OCI-LY7 (cell line): Measurements from ENCODE around the gene ST6GAL1.

ENCODE experiments used
- EZH2phosphoT487 ChIP-seq: fragments of 200-600 bp; sonication (generic); IDR thresholded peaks from 2 replicates; pipeline ENCODE4 v1.6.1; 2018; ENCODE audit warnings: low read depth, borderline replicate concordance, mild to moderate bottlenecking, mixed run types, antibody characterized with exemption, low read length, moderate library complexity, mixed read lengths
- TF ChIP-seq, protein P1 (sequence below): fragments of 200-600 bp; sonication (generic); conservative IDR thresholded peaks from 2 replicates; pipeline ENCODE4 v1.5.1; 2014; ENCODE audit warnings: mild to moderate bottlenecking, antibody characterized with exemption, low read length, moderate library complexity, mixed read lengths

DNA sequence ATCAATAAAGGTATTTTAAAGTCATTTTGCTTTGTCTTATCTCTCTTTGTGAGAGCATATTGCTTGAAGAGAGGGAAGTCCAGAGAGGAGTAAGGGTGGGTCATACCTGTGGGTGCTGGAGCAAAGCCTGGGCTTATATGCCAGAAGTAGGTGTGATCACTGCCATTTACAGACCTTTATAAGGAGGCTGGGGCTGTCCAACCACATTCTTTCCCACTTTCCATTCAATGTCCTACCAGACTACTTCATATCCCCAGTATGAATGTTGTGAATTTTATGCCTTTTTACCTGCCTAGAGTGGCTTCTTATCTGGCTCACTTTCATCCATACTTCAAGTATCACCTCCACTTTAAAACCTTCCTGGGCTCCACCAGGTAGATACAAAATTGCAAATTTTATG is 39.4 kb upstream of the ST6GAL1 start:
- TF ChIP-seq, protein P1, sequence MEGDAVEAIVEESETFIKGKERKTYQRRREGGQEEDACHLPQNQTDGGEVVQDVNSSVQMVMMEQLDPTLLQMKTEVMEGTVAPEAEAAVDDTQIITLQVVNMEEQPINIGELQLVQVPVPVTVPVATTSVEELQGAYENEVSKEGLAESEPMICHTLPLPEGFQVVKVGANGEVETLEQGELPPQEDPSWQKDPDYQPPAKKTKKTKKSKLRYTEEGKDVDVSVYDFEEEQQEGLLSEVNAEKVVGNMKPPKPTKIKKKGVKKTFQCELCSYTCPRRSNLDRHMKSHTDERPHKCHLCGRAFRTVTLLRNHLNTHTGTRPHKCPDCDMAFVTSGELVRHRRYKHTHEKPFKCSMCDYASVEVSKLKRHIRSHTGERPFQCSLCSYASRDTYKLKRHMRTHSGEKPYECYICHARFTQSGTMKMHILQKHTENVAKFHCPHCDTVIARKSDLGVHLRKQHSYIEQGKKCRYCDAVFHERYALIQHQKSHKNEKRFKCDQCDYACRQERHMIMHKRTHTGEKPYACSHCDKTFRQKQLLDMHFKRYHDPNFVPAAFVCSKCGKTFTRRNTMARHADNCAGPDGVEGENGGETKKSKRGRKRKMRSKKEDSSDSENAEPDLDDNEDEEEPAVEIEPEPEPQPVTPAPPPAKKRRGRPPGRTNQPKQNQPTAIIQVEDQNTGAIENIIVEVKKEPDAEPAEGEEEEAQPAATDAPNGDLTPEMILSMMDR = no peak
- TF ChIP-seq EZH2phosphoT487 = no peak
